SK-N-SH (cell line): Measurements from ENCODE around the gene MYADML2. TPM values are rescaled to one million over a fixed set of nuclear protein-coding genes. Genes with fewer than 3 reads are reported as not detected.

Experiments
- CTCF ChIA-PET: fragments of 300-600, 350-600 bp; formaldehyde crosslinking; extraction: SDS; loops from one replicate; lab custom pipeline; 2021; lab: Yijun Ruan, JAX
- POLR2A ChIA-PET: fragments of 350-600 bp; sonication (Branson Sonifier 250); formaldehyde crosslinking; extraction: SDS; loops from one replicate; lab custom pipeline; 2020; ENCODE audit warnings: antibody characterized with exemption, inconsistent platforms; lab: Yijun Ruan, JAX
- DNase-seq: peaks from one replicate; pipeline ENCODE4 v3.0.0; 2012
- H2AFZ ChIP-seq: fragments of 200-600 bp; sonication (generic); 2 replicates; pipeline ENCODE4 v1.8.1; 2016; ENCODE audit warnings: antibody characterized with exemption, mild to moderate bottlenecking, low read depth
- H3F3A ChIP-seq: fragments of 200-600 bp; sonication (generic); replicated peaks from 2 replicates; pipeline ENCODE3; 2016; ENCODE audit warnings: antibody characterized with exemption, mild to moderate bottlenecking; ENCODE audit not compliant: insufficient read depth
- H3K27ac ChIP-seq, 2 experiments: fragments of 200-500 bp in 1 of 2; fragments of 200-600 bp in 1 of 2; sonication (Bioruptor generic) in 1 of 2; sonication (generic), shearing (Covaris generic) in 1 of 2; 2 replicates each; pipeline versions ENCODE4 v1.5.1 to v1.6.1; 2014 to 2016; ENCODE audit warnings: low read depth in 2 of 2, inconsistent platforms in 1 of 2, low read length in 1 of 2, mild to moderate bottlenecking in 1 of 2, mixed read lengths in 1 of 2
- H3K27me3 ChIP-seq: fragments of 200-600 bp; sonication (generic), shearing (Covaris generic); 2 replicates; pipeline ENCODE4 v1.6.1; 2016; ENCODE audit warnings: mixed run types; ENCODE audit not compliant: insufficient read depth
- H3K36me3 ChIP-seq, 2 experiments: fragments of 200-500 bp in 1 of 2; fragments of 200-600 bp in 1 of 2; sonication (Bioruptor generic) in 1 of 2; sonication (generic) in 1 of 2; replicated peaks in 1 of 2; 2 replicates each; pipeline versions ENCODE3 to v1.5.1; 2014 to 2016; ENCODE audit warnings: low read length in 1 of 2, mild to moderate bottlenecking in 1 of 2; ENCODE audit not compliant: insufficient read depth in 2 of 2, control insufficient read depth in 1 of 2
- H3K4me1 ChIP-seq, 2 experiments: fragments of 200-500 bp in 1 of 2; fragments of 200-600 bp in 1 of 2; sonication (Bioruptor generic) in 1 of 2; sonication (generic), shearing (Covaris generic) in 1 of 2; 2 replicates each; pipeline versions ENCODE4 v1.5.1 to v1.6.1; 2014 to 2016; ENCODE audit warnings: low read depth in 1 of 2, low read length in 1 of 2, mixed run types in 1 of 2; ENCODE audit not compliant: insufficient read depth in 2 of 2, control insufficient read depth in 1 of 2
- H3K4me2 ChIP-seq: fragments of 200-600 bp; sonication (generic), shearing (Covaris generic); 2 replicates; pipeline ENCODE4 v1.6.1; 2017; ENCODE audit warnings: mixed run types
- H3K4me3 ChIP-seq, 2 experiments: fragments of 200-500 bp in 1 of 2; fragments of 200-600 bp in 1 of 2; sonication (Bioruptor generic) in 1 of 2; sonication (generic), shearing (Covaris generic) in 1 of 2; 2 replicates each; pipeline versions ENCODE4 v1.5.1 to v1.8.1; 2014 to 2016; ENCODE audit warnings: low read depth in 2 of 2, inconsistent platforms in 1 of 2, low read length in 1 of 2, mild to moderate bottlenecking in 1 of 2, mixed read lengths in 1 of 2, moderate library complexity in 1 of 2
- H3K79me2 ChIP-seq: fragments of 200-600 bp; sonication (generic); 2 replicates; pipeline ENCODE4 v1.8.1; 2017; ENCODE audit warnings: mild to moderate bottlenecking; ENCODE audit not compliant: insufficient read depth
- H3K9ac ChIP-seq: fragments of 200-600 bp; sonication (generic); 2 replicates; pipeline ENCODE4 v1.6.1; 2017; ENCODE audit warnings: mixed run types
- H3K9me2 ChIP-seq: fragments of 200-600 bp; sonication (generic); 2 replicates; pipeline ENCODE4 v1.6.1; 2017; ENCODE audit warnings: mixed run types
- H3K9me3 ChIP-seq: fragments of 200-600 bp; sonication (generic); 2 replicates; pipeline ENCODE4 v1.6.1; 2017; ENCODE audit warnings: mixed run types, mild to moderate bottlenecking, moderate library complexity
- H4K20me1 ChIP-seq: fragments of 200-600 bp; sonication (generic); 2 replicates; pipeline ENCODE4 v1.6.1; 2017; ENCODE audit warnings: mild to moderate bottlenecking, mixed run types; ENCODE audit not compliant: insufficient read depth
- CHD2 ChIP-seq: fragments of 150-350 bp; IDR thresholded peaks from 2 replicates; pipeline ENCODE4 v1.6.1; 2018; ENCODE audit warnings: low read length; ENCODE audit not compliant: partially characterized antibody
- ELF1 ChIP-seq: IDR thresholded peaks from 2 replicates; pipeline ENCODE4 v1.4.0; 2012
- GABPA ChIP-seq: IDR thresholded peaks from 2 replicates; pipeline ENCODE4 v1.4.0; 2012; ENCODE audit warnings: low read depth, mild to moderate bottlenecking
- MXI1 ChIP-seq: IDR thresholded peaks from 2 replicates; pipeline ENCODE4 v1.6.1; 2012; ENCODE audit warnings: mild to moderate bottlenecking, low read depth, low read length, improper control_type of control experiment
- SIN3A ChIP-seq: IDR thresholded peaks from 2 replicates; pipeline ENCODE4 v1.6.1; 2012; ENCODE audit warnings: low read depth, mild to moderate bottlenecking, low read length, moderate library complexity, borderline replicate concordance
- USF1 ChIP-seq: IDR thresholded peaks from 2 replicates; pipeline ENCODE4 v1.4.0; 2012; ENCODE audit warnings: low read depth, borderline replicate concordance
- WGBS: methylation state at CpG from one replicate; pipeline ENCODE4 v1.1.6; 2017; ENCODE audit warnings: low lambda C conversion rate; 5-methylcytosine and 5-hydroxymethylcytosine counted together
- polyA plus RNA-seq, 3 experiments: library from polyadenylated mRNA; depleted of rRNA; stranded (reverse); fragments of >200 nt; gene quantifications; 2 replicates each; pipeline ENCODE4 v1.2.3, GENCODE V29; 2012
- TF ChIP-seq, protein P1 (sequence below): IDR thresholded peaks from 2 replicates; pipeline ENCODE4; 2012
- TF ChIP-seq, protein P2 (sequence below): IDR thresholded peaks from 2 replicates; pipeline ENCODE4 v1.4.0; 2012; ENCODE audit warnings: low read depth

Gene MYADML2
- polyA plus RNA-seq, 1 of the 3 experiments (the other 2 are of a cell fraction), result not detected

DNA sequence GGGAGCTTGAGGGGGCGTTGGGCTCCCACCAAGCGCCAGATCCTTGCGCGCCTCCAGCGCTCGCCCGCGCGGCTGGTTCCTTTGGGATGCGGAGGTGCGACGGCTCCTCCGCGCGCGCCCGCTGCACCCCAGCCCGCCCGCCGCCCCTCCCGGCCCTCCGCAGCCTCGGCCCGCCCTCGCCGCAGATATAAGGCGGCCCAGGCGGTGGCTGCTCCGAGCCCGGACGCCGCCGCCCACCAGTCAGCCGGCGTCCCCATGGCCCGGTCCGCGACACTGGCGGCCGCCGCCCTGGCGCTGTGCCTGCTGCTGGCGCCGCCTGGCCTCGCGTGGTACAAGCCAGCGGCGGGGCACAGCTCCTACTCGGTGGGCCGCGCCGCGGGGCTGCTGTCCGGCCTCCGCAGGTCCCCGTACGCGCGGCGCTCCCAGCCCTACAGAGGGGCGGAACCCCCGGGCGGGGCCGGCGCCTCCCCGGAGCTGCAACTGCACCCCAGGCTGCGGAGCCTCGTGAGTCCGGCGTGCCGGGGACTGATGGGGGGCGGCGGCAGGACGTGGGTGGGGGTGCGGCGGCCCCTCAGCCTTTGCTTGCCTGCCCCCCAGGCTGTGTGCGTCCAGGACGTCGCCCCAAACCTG, 44.9 kb downstream of the MYADML2 start, which contains the start of gene NPB:
Gene NPB (plus strand): TSS at position 216 of the 630 bp plus-strand sequence. CDS start 40 bp downstream, at position 256.
- no peak for TF ChIP-seq SIN3A
- peak; percentile 48; the same call in 1 of the 2 replicates for TF ChIP-seq MXI1
- Histone ChIP-seq H3F3A (peaks cover 30% of the 10 kb centered on the region), H3K4me1 (peaks cover 3 to 10% of the 10 kb centered on the region in 2 experiments; a peak in 1 of 4 replicates), H3K4me3 (peak within 1 kb of the TSS in 1 of 2 experiments; percentile 33; a peak in 2 of 4 replicates), H3K9ac (no peak within 1 kb of the TSS), H4K20me1 (peaks cover 8% of the 10 kb centered on the region; the same call in 1 of the 2 replicates), H3K36me3 (peaks cover 10 to 57% of the 10 kb centered on the region in 2 experiments), H3K79me2 (0 out of 2 replicates have a peak, but pooled peaks cover under 1% of the 10 kb centered on the region), H3K4me2 (0 out of 2 replicates have a peak within 1 kb of the TSS, but pooled peaks have one; percentile 57), H3K27me3 (no peaks in the 10 kb centered on the region), H3K9me2 (no peaks in the 10 kb centered on the region), H2AFZ (no peak within 1 kb of the TSS), H3K27ac (no peak within 1 kb of the TSS), H3K9me3 (no peaks in the 10 kb centered on the region)
- DNase-seq, result peak; percentile 92
- ChIA-PET CTCF (interaction anchor here (0.9 to 2.3 kb wide), 8 partner anchors 9 to 119 kb away, joined by 3 to 9 read pairs (median 4); partner anchors contain the start of genes PCYT2 and SIRT7), POLR2A (interaction anchor here (0.8 to 1.2 kb wide), 4 partner anchors 8 to 69 kb away, joined by 3 to 6 read pairs (median 4); partner anchors contain the start of genes ANAPC11, MCRIP1 and PCYT2)
- WGBS, result 29% methylated on average over 27 of the region's 79 CpGs

GRCh38 chr17:81901167-81902022, 45.6 kb downstream of the MYADML2 start:
- Histone ChIP-seq H3K9me3 (no peaks in the 10 kb centered on the region), H3K4me2 (0 out of 2 replicates have a peak overlapping the region, but pooled peaks have one; percentile 57), H3K4me3 (peak overlapping the region in 1 of 2 experiments; percentile 33; a peak in 1 of 4 replicates), H3K36me3 (peaks cover 14 to 50% of the 10 kb centered on the region in 2 experiments), H4K20me1 (peaks cover 8% of the 10 kb centered on the region; the same call in 1 of the 2 replicates), H3K27me3 (no peaks in the 10 kb centered on the region), H3K9me2 (no peaks in the 10 kb centered on the region), H3K4me1 (peaks cover 3 to 10% of the 10 kb centered on the region in 2 experiments; a peak in 1 of 4 replicates), H3F3A (peaks cover 36% of the 10 kb centered on the region), H3K9ac (no peak overlapping the region), H2AFZ (no peak overlapping the region), H3K79me2 (peaks cover 4% of the 10 kb centered on the region; the same call in 1 of the 2 replicates), H3K27ac (no peak overlapping the region)
- POLR2A ChIA-PET, result interaction anchor here (0.8 to 1.2 kb wide), 4 partner anchors 9 to 68 kb away, joined by 3 to 6 read pairs (median 4); partner anchors contain the start of genes ANAPC11, MCRIP1 and PCYT2
- 95% methylated on average over 7 of the region's 21 CpGs for WGBS
- CTCF ChIA-PET, result interaction anchor here (0.6 to 2.3 kb wide), 10 partner anchors 9 to 226 kb away, joined by 3 to 9 read pairs (median 4); partner anchors contain the start of genes PCYT2 and SIRT7
- DNase-seq, result no peak
- TF ChIP-seq, protein P1, sequence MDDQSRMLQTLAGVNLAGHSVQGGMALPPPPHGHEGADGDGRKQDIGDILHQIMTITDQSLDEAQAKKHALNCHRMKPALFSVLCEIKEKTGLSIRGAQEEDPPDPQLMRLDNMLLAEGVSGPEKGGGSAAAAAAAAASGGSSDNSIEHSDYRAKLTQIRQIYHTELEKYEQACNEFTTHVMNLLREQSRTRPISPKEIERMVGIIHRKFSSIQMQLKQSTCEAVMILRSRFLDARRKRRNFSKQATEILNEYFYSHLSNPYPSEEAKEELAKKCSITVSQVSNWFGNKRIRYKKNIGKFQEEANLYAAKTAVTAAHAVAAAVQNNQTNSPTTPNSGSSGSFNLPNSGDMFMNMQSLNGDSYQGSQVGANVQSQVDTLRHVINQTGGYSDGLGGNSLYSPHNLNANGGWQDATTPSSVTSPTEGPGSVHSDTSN, result no peak
- TF ChIP-seq GABPA (no peak), ELF1 (no peak), CHD2 (no peak), USF1 (no peak)
- TF ChIP-seq, protein P2, sequence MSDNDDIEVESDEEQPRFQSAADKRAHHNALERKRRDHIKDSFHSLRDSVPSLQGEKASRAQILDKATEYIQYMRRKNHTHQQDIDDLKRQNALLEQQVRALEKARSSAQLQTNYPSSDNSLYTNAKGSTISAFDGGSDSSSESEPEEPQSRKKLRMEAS, result no peak
- TF ChIP-seq, all 33 proteins: peak for 0
